Gastroesophageal sphincter (tissue), 3 donors: Measurements from ENCODE around the gene SLC38A7.

ENCODE experiments used
- CTCF ChIP-seq, 4 experiments: fragments of 200-600 bp in 2 of 4; fragments of 450-650 bp in 2 of 4; sonication (generic) in 1 of 4; IDR thresholded peaks; one replicate each; pipeline ENCODE4 v1.5.1; 2017 to 2019; ENCODE audit warnings: antibody characterized with exemption in 4 of 4, mild to moderate bottlenecking in 2 of 4, moderate library complexity in 2 of 4
- POLR2A ChIP-seq, 2 donors: fragments of 450-650 bp; IDR thresholded peaks; one replicate each; pipeline ENCODE4 v1.6.1; 2017; ENCODE audit warnings: antibody characterized with exemption in 2 of 2, mild to moderate bottlenecking in 2 of 2, moderate library complexity in 1 of 2
- POLR2AphosphoS5 ChIP-seq: sonication (generic); formaldehyde crosslinking; IDR thresholded peaks from one replicate; pipeline ENCODE4 v1.6.1; 2017; ENCODE audit warnings: antibody characterized with exemption

DNA sequence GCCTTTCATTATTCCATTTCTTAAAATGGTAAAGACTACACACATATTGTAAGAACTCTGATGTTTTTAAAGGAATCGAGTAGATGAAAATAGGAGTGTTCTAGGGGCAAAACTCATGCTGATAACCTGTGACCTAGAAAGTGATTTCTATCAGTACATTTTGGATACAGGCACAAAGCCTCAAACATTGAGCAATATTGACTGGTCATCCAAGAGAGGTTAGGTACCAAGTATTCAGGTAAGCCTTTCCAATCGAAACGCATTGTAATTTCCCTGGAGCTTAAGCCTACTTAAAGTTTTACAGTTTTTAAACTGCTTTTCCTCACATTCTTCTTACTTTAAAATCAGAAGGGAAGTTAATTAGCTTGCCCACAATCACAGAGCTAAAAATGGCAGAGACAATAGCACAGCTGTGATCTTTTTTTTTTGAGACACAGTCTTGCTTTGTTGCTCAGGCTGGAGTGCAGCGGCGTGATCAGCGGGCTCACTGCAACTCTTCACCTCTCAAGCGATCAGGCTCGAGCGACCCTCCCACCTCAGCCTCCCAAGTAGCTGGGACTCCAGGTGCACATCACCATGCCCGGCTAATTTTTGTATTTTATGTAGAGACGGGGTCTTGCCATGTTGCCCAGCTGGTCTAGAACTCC is 46.3 kb upstream of the SLC38A7 start:
- TF ChIP-seq POLR2A (IDR thresholded peaks at IDR 0.05) (no peak), POLR2AphosphoS5 (no peak), CTCF (IDR thresholded peaks at IDR 0.05) (no peak)
